Measurements from ENCODE around the gene DYNLRB1. TPM values are rescaled to one million over a fixed set of nuclear protein-coding genes. Genes with fewer than 3 reads are reported as not detected.
"Not testable (repeated sequence)": the region's sequence is repeated elsewhere in the genome, so short reads cannot be mapped to it uniquely, and the experiment has no call there.

Gene DYNLRB1
- 165 and 193 TPM in 2 replicates for total RNA-seq

GRCh38 chr20:34516247-34517113 is at the start of gene DYNLRB1:
DYNLRB1 (plus strand) TSS chr20:34516422; CDS start chr20:34516459, 37 bp downstream.
- peak; percentile 70 for DNase-seq (ENCODE audit: low read depth)
- peak within 1 kb of the TSS; percentile 81 for H3K4me3 ChIP-seq (ENCODE audit: low read depth, low read length)
- TF ChIP-seq CTCF (conservative IDR thresholded peaks at IDR 0.05; ENCODE audit: low read depth, low read length), result no peak

GRCh38 chr20:34468951-34469350 is 47.3 kb upstream of the DYNLRB1 start:
- no peak for DNase-seq (ENCODE audit: low read depth)
- H3K4me3 ChIP-seq (ENCODE audit: low read depth, low read length), result no peak overlapping the region
- no peak for TF ChIP-seq CTCF (conservative IDR thresholded peaks at IDR 0.05; ENCODE audit: low read depth, low read length)

- DNase-seq (ENCODE audit: low read depth), result no peak
- H3K4me3 ChIP-seq (ENCODE audit: low read depth, low read length), result no peak overlapping the region
- no peak for TF ChIP-seq CTCF (conservative IDR thresholded peaks at IDR 0.05; ENCODE audit: low read depth, low read length)
Observed at GRCh38 chr20:34472246-34472925, 43.8 kb upstream of the DYNLRB1 start.

GRCh38 chr20:34473262-34473883 is 42.8 kb upstream of the DYNLRB1 start:
- no peak for DNase-seq (ENCODE audit: low read depth)
- TF ChIP-seq CTCF (conservative IDR thresholded peaks at IDR 0.05; ENCODE audit: low read depth, low read length), result peak; percentile 54
- no peak overlapping the region for H3K4me3 ChIP-seq (ENCODE audit: low read depth, low read length)

GRCh38 chr20:34475979-34476736 is 40.1 kb upstream of the DYNLRB1 start:
- TF ChIP-seq CTCF (conservative IDR thresholded peaks at IDR 0.05; ENCODE audit: low read depth, low read length), result peak; percentile 43
- no peak overlapping the region for H3K4me3 ChIP-seq (ENCODE audit: low read depth, low read length)
- DNase-seq (ENCODE audit: low read depth), result no peak

- TF ChIP-seq CTCF (conservative IDR thresholded peaks at IDR 0.05; ENCODE audit: low read depth, low read length), result no peak
- no peak overlapping the region for H3K4me3 ChIP-seq (ENCODE audit: low read depth, low read length)
- no peak for DNase-seq (ENCODE audit: low read depth)
Observed at GRCh38 chr20:34479627-34480026, 36.6 kb upstream of the DYNLRB1 start.

GRCh38 chr20:34482154-34482553 is 34.1 kb upstream of the DYNLRB1 start:
- DNase-seq (ENCODE audit: low read depth); H3K4me3 ChIP-seq (ENCODE audit: low read depth, low read length): not testable (repeated sequence)

- H3K4me3 ChIP-seq (ENCODE audit: low read depth, low read length); DNase-seq (ENCODE audit: low read depth): not testable (repeated sequence)
Observed at GRCh38 chr20:34483585-34484220, 32.5 kb upstream of the DYNLRB1 start.
